ENCODE measurements around the gene SCN4B. TPM values are rescaled to one million over a fixed set of nuclear protein-coding genes. Genes with fewer than 3 reads are reported as not detected.

Gene SCN4B
- total and polyA plus RNA-seq, 2 of the 4 experiments (the other 2 are of a cell fraction) = 0.18 to 0.44 TPM

DNA sequence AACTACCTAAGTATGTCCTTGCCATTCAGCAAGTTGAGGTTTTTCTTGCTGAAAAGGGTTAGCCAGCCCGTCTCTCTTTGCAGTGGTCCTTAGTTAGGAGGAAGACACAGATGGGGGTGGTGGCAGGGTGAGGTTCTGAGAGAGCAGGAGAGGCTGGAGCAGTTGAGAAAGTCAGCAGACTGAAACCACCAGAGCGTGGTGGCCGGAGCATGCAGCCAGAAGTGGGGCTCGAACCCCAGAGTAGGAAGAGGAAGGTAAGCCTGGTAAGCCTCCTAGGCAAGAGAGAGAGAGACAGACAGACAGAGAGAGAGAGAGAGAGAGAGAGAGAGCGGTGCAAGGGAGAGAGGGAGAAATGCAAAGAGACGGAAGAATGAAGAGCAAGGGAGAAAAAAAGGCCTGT lies 9.2 kb upstream of the SCN4B start:
- H3K9me1 ChIP-seq (ENCODE audit: insufficient read depth, low read length) = no peaks in the 10 kb centered on the region
- WGBS, 2 experiments (ENCODE audit: extremely low coverage in 2 of 2, insufficient read length in 1 of 2) = 61% methylated on average over 3 of the region's 6 CpGs; no CpG with 5 or more reads in 1 of the 2 experiments
- H3K27me3 ChIP-seq (ENCODE audit: control insufficient read depth, insufficient read depth, low read length) = peaks cover 46% of the 10 kb centered on the region

More for the DNA sequence above, 9.2 kb upstream of the SCN4B start:
- Histone ChIP-seq H4K8ac (ENCODE audit: low read depth in 2 of 2, low read length in 2 of 2) (no peak overlapping the region), H3K4me3 (ENCODE audit: insufficient read depth, low read depth, low read length) (no peak overlapping the region), H3K4me2 (ENCODE audit: low read depth, low read length) (no peak overlapping the region), H4K91ac (ENCODE audit: insufficient read depth, low read depth, low read length) (no peak overlapping the region), H4K5ac (ENCODE audit: low read depth, low read length) (no peak overlapping the region), H2BK120ac (ENCODE audit: low read depth, low read length) (no peak overlapping the region), H2BK15ac (ENCODE audit: low read depth, low read length) (no peak overlapping the region), H3K4me1 (ENCODE audit: control insufficient read depth, insufficient read depth, low read length) (no peaks in the 10 kb centered on the region), H4K20me1 (ENCODE audit: insufficient read depth, low read length) (no peaks in the 10 kb centered on the region), H3K18ac (ENCODE audit: low read depth, low read length) (no peak overlapping the region), H3K56ac (ENCODE audit: extremely low read depth, insufficient read depth, low read length) (no peak overlapping the region), H3K14ac (replicated peaks; ENCODE audit: low read depth, low read length) (no peak overlapping the region), H2AFZ (replicated peaks; ENCODE audit: low read length, poor library complexity) (no peak overlapping the region), H2AK9ac (replicated peaks; ENCODE audit: low read depth, low read length, poor library complexity) (no peak overlapping the region), H3K4ac (ENCODE audit: low read depth, low read length) (no peak overlapping the region), H2BK5ac (ENCODE audit: low read depth, low read length, poor library complexity, severe bottlenecking) (no peak overlapping the region), H3K79me1 (ENCODE audit: low read depth in 1 of 2, low read length in 2 of 2) (no peaks in the 10 kb centered on the region), H3K23ac (ENCODE audit: low read depth, low read length) (no peak overlapping the region), H3K9ac (ENCODE audit: low read depth, low read length) (no peak overlapping the region), H3K36me3 (ENCODE audit: control insufficient read depth, insufficient read depth, low read length) (no peaks in the 10 kb centered on the region), H2BK20ac (ENCODE audit: low read depth, low read length) (no peak overlapping the region), H2AK5ac (ENCODE audit: low read depth, low read length) (no peak overlapping the region), H3K9me3 (ENCODE audit: control insufficient read depth, insufficient read depth, low read length) (no peaks in the 10 kb centered on the region), H3K27ac (ENCODE audit: insufficient read depth, low read length) (no peak overlapping the region)
- POLR2A ChIA-PET (ENCODE audit: unreplicated experiment) = no interaction called here
- no peak for DNase-seq
- dilution Hi-C loops (cut with HindIII; ENCODE audit: low sequenced_read_pairs, unreplicated experiment) (no loop called here), intact Hi-C loops (cut with micrococcal nuclease) (no loop called here), in situ Hi-C loops (cut with MboI; ENCODE audit: low sequenced_read_pairs) (no loop called here)
- CTCF ChIA-PET = no interaction called here
- ATAC-seq (ENCODE audit: low read depth) = no peak
- BruUV-seq (replicated peaks) = no TSS peak
- TF ChIP-seq CHD1 (IDR thresholded peaks at IDR 0.05; ENCODE audit: low read depth, low read length) = no peak
- TF ChIP-seq ELK1 (IDR thresholded peaks at IDR 0.05; ENCODE audit: borderline replicate concordance, low read depth, low read length) = no peak
- no peak for TF ChIP-seq RCOR1 (IDR thresholded peaks at IDR 0.05; ENCODE audit: insufficient replicate concordance, low read length)
